Keratinocyte (primary cell): ENCODE data around the gene QPRT.

Experiments
- EZH2 ChIP-seq: IDR thresholded peaks from one replicate; pipeline ENCODE4 v1.6.1; 2012; ENCODE audit warnings: inconsistent platforms, mild to moderate bottlenecking, low read length, moderate library complexity
- TF ChIP-seq, protein P1 (sequence below), 3 experiments: IDR thresholded peaks in 1 of 3; conservative IDR thresholded peaks in 1 of 3; optimal IDR thresholded peaks in 1 of 3; 2 replicates in 2 of 3; 3 replicates in 1 of 3; pipeline versions ENCODE3 to v1.5.1; 2011; ENCODE audit warnings: low read length in 3 of 3, mild to moderate bottlenecking in 3 of 3, moderate library complexity in 2 of 3, control low read depth in 1 of 3, inconsistent platforms in 1 of 3; ENCODE audit not compliant: insufficient read depth in 2 of 3; ENCODE audit errors: extremely low read depth in 1 of 3

DNA sequence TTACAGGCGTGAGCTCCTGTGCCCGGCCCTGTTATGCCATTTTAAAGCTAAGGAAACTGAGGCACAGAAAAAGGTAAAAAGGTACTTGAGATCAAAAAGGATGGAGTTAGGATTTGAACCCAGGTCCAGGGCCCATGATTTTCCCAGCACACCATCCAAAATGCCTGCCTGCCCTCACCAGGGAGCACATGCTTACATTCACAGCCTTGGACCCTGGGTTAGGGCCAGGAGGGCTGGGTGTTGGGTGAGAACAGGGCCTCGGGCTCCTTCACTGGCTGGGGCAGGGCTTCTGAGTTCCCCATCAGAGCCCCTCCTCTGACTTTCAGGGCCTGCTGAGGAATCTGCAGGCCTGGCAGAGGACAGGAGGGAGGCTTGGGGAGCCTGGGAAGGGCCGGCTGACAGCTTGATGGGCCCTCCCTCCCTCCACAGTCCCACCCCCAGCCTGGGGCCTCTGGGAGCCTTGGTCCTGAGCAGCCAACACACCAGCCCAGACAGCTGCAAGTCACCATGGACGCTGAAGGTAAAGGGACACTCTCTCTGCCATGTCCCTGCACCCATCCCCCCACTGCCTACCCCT lies at the start of gene QPRT:
- TF ChIP-seq, protein P1, sequence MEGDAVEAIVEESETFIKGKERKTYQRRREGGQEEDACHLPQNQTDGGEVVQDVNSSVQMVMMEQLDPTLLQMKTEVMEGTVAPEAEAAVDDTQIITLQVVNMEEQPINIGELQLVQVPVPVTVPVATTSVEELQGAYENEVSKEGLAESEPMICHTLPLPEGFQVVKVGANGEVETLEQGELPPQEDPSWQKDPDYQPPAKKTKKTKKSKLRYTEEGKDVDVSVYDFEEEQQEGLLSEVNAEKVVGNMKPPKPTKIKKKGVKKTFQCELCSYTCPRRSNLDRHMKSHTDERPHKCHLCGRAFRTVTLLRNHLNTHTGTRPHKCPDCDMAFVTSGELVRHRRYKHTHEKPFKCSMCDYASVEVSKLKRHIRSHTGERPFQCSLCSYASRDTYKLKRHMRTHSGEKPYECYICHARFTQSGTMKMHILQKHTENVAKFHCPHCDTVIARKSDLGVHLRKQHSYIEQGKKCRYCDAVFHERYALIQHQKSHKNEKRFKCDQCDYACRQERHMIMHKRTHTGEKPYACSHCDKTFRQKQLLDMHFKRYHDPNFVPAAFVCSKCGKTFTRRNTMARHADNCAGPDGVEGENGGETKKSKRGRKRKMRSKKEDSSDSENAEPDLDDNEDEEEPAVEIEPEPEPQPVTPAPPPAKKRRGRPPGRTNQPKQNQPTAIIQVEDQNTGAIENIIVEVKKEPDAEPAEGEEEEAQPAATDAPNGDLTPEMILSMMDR (optimal IDR thresholded peaks at IDR 0.05 in 1 of 3, IDR thresholded peaks at IDR 0.05 in 1 of 3, conservative IDR thresholded peaks at IDR 0.05 in 1 of 3; ENCODE audit: extremely low read depth in 1 of 3, insufficient read depth in 2 of 3, low read length in 3 of 3), result no peak
- TF ChIP-seq EZH2, result no peak
